Measurements from ENCODE around the gene CEP20.

CEP20 gene

GRCh38 chr16:15817446-15817845 lies 71.0 kb downstream of the CEP20 start:
- H3K9ac ChIP-seq (ENCODE audit: low read length in 2 of 2), result no peak overlapping the region
- peaks cover 59% of the 10 kb centered on the region for H3K4me1 ChIP-seq (ENCODE audit: control insufficient read depth, insufficient read depth, low read length)
- H3K27me3 ChIP-seq (ENCODE audit: control insufficient read depth in 1 of 2, insufficient read depth in 2 of 2, low read length in 2 of 2), result no peaks in the 10 kb centered on the region
- H3K9me3 ChIP-seq (ENCODE audit: control insufficient read depth in 2 of 2, low read length in 2 of 2), result no peaks in the 10 kb centered on the region
- H3K36me3 ChIP-seq (ENCODE audit: control insufficient read depth in 2 of 2, insufficient read depth in 2 of 2, low read length in 2 of 2), result peaks cover 26 to 39% of the 10 kb centered on the region in 2 donors
- H3K27ac ChIP-seq (ENCODE audit: low read length), result peak overlapping the region; percentile 41
- peak overlapping the region in 1 of 2 donors; percentile 15 for H3K4me3 ChIP-seq (ENCODE audit: low read length in 2 of 2)

GRCh38 chr16:15816228-15816627 lies 72.2 kb downstream of the CEP20 start:
- Histone ChIP-seq H3K4me1 (ENCODE audit: control insufficient read depth, insufficient read depth, low read length) (peaks cover 64% of the 10 kb centered on the region), H3K9ac (ENCODE audit: low read length in 2 of 2) (no peak overlapping the region), H3K4me3 (ENCODE audit: low read length in 2 of 2) (peak overlapping the region in 1 of 2 donors; percentile 8), H3K27me3 (ENCODE audit: control insufficient read depth in 1 of 2, insufficient read depth in 2 of 2, low read length in 2 of 2) (no peaks in the 10 kb centered on the region), H3K36me3 (ENCODE audit: control insufficient read depth in 2 of 2, insufficient read depth in 2 of 2, low read length in 2 of 2) (peaks cover 26 to 40% of the 10 kb centered on the region in 2 donors), H3K9me3 (ENCODE audit: control insufficient read depth in 2 of 2, low read length in 2 of 2) (no peaks in the 10 kb centered on the region), H3K27ac (ENCODE audit: low read length) (no peak overlapping the region)

All from stomach smooth muscle (tissue), 2 donors.